NCI-H345 treated with DMSO at 0.1 percent for 48 hours (cell line): Measurements from ENCODE around the gene ADAMTS7.
"Not testable (repeated sequence)": the region's sequence is repeated elsewhere in the genome, so short reads cannot be mapped to it uniquely, and the experiment has no call there.

ENCODE experiments used
- DNase-seq: peaks from one replicate; lab custom pipeline; 2025; ENCODE audit not compliant: unreplicated experiment; lab: John Stamatoyannopoulos, UW

Gene ADAMTS7

GRCh38 chr15:78755900-78756591 lies 55.2 kb downstream of the ADAMTS7 start:
- DNase-seq = not testable (repeated sequence)

GRCh38 chr15:78754637-78755280 lies 56.5 kb downstream of the ADAMTS7 start:
- not testable (repeated sequence) for DNase-seq

GRCh38 chr15:78753751-78754535 lies 57.3 kb downstream of the ADAMTS7 start:
- not testable (repeated sequence) for DNase-seq

- DNase-seq = not testable (repeated sequence)
Measured at GRCh38 chr15:78753359-78753659, 58.0 kb downstream of the ADAMTS7 start.

GRCh38 chr15:78752492-78753358 lies 58.5 kb downstream of the ADAMTS7 start:
- no peak for DNase-seq

GRCh38 chr15:78751602-78751979 lies 59.7 kb downstream of the ADAMTS7 start:
- no peak for DNase-seq

- DNase-seq = peak; percentile 65
Measured at GRCh38 chr15:78750974-78751601, 60.2 kb downstream of the ADAMTS7 start.

GRCh38 chr15:78750566-78750965 lies 60.7 kb downstream of the ADAMTS7 start:
- no peak for DNase-seq

GRCh38 chr15:78749831-78750230 lies 61.4 kb downstream of the ADAMTS7 start:
- no peak for DNase-seq

- not testable (repeated sequence) for DNase-seq
Measured at GRCh38 chr15:78747877-78748276, 63.4 kb downstream of the ADAMTS7 start.

- DNase-seq = not testable (repeated sequence)
Measured at GRCh38 chr15:78741674-78742073, 69.6 kb downstream of the ADAMTS7 start.

GRCh38 chr15:78740904-78741274 lies 70.4 kb downstream of the ADAMTS7 start:
- DNase-seq = no peak

- peak; percentile 0 for DNase-seq
Measured at GRCh38 chr15:78739996-78740903, 71.0 kb downstream of the ADAMTS7 start.

- no peak for DNase-seq
Measured at GRCh38 chr15:78739206-78739605, 72.1 kb downstream of the ADAMTS7 start.

- DNase-seq = not testable (repeated sequence)
Measured at GRCh38 chr15:78737931-78738558, 73.2 kb downstream of the ADAMTS7 start.

- no peak for DNase-seq
Measured at GRCh38 chr15:78737187-78737820, 74.0 kb downstream of the ADAMTS7 start.

GRCh38 chr15:78736286-78736685 lies 75.0 kb downstream of the ADAMTS7 start:
- DNase-seq = not testable (repeated sequence)

- DNase-seq = no peak
Measured at GRCh38 chr15:78734451-78735064, 76.7 kb downstream of the ADAMTS7 start.
